GM18508 (cell line): ENCODE measurements around the gene SIPA1L3.

Experiments
- ATAC-seq: cut with Tn5 transposase; IDR thresholded peaks from one replicate; pipeline ENCODE4 v1.9.1; 2021; ENCODE audit warnings: moderate number of reproducible peaks; ENCODE audit not compliant: insufficient read depth, unreplicated experiment

The SIPA1L3 gene

GRCh38 chr19:38203197-38203596 lies 296.2 kb downstream of the SIPA1L3 start:
- no peak for ATAC-seq

DNA sequence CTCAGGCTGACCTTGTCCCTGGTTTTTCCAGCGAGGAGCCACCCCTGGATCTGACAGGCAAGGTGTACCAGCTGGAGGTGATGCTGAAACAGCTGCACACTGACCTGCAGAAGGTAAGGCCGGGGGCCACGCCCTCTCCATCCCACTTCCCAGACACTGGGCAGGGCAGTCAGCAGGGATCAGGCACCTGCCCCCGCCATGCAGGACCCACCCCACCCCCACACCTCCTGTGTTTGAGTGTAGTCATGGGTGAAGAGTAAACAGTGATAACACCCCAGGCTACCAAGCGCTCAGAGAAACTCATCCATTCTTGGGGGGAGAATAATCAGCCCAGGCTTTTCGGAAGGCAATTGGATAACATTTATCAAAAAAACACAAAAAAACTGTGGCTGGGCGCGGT lies 297.1 kb downstream of the SIPA1L3 start:
- ATAC-seq = no peak

GRCh38 chr19:38204728-38205127 lies 297.7 kb downstream of the SIPA1L3 start:
- no peak for ATAC-seq

GRCh38 chr19:38206006-38206745 lies 299.2 kb downstream of the SIPA1L3 start:
- no peak for ATAC-seq

GRCh38 chr19:38206928-38207327 lies 299.9 kb downstream of the SIPA1L3 start:
- ATAC-seq = no peak

- no peak for ATAC-seq
These were observed 300.5 kb downstream of the SIPA1L3 start for GRCh38 chr19:38207543-38207942.

DNA sequence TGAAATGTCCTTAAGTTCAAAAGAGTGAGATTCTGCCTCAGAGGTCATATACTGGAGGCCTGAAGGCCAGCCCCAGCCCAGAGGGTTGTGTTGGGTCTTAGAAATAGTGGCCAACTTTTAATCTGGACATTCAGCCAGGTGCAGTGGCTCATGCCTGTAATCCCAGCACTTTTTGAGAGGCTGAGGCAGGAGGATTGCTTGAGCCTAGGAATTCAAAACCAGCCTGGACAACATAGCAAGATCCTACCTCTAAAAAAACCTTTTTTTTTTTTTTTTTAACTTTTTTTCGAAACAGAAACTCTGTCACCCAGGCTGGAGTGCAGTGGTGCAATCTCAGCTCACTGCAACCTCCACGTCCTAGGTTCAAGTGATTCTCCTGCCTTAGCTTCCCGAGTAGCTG lies 301.6 kb downstream of the SIPA1L3 start:
- ATAC-seq = no peak

DNA sequence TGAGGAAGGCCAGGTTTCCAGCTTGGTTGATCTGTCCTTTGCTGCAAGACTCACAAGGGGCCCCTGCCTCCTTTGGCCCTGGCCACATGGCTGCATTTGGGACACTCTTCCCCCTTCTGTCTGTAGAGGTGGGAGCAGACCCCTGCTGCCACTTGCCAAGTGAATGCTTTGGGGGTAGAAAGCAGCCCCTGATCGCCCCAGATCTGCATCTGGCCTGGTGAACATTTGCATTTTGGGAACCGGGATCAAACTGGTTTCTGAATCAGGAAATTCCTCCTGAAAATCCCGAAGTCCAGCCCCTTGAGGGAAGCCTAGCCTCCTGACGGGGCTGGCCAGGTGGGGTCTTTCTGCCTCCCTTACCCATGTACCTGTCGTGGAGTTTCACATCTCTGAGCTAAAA lies 302.1 kb downstream of the SIPA1L3 start:
- no peak for ATAC-seq

- ATAC-seq = no peak
These were observed 302.9 kb downstream of the SIPA1L3 start for GRCh38 chr19:38209671-38210457.

- no peak for ATAC-seq
These were observed 303.5 kb downstream of the SIPA1L3 start for GRCh38 chr19:38210458-38210987.

DNA sequence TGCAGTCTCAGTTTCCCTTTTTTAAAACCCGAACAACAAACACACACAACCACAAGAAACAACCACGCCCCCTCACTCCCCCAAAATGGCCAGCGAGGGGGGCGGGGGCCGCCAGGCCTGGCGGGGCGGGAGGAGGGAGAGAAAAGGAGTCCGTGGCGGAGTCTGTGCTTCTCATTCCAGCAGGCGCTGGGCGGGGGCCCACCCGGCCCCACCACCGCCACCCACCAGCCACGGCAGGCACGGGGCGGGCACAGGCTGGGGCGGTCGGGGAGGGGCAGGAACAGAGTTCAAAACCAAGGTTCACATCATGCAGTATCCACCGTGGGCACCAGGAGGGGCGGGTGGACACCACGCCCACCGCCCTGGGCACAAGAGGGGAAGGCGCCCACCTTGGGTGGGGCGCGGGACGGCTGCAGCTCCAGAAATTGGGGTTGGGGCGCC lies 304.2 kb downstream of the SIPA1L3 start:
- no peak for ATAC-seq

DNA sequence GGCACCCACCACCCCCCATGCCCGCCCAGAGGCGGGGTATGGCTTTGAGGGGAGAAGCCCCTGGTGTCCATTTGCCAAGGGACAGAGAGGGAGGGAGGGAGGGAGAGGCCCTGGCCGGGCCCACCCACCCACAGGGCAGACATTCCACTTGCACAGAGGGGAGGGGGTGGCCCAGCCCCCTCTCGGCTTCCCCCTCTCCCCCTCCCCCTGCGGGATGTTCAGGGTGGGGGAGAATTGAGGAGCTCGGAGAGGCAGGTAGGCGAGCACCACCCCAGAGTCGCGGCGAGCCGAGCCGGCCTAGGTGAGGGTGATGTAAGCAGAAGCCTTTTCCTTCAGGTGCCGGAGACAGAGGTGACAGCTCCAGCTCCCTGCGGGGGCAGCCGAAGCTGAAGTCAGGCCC lies 304.8 kb downstream of the SIPA1L3 start:
- no peak for ATAC-seq

DNA sequence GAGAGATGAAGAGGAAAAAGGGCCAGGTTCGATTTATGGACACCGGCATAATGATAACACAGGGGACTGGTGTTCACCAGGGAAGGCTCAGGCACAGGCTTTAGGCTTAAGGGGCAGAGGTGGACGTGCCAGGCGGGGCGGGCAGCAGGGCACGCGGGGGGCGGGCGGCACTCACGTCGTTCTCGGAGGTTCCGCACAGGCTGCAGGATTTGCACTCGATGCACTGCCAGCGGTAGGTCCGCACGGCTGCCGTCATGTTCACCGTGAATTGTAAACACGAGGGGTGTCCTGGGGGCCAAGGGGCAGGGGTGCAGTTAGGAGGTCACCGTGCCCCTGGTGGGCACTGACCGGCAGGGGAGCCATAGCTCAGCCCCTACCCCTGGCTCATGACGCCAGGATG lies 306.5 kb downstream of the SIPA1L3 start:
- ATAC-seq = no peak

- no peak for ATAC-seq
These were observed 307.1 kb downstream of the SIPA1L3 start for GRCh38 chr19:38213911-38214625.

DNA sequence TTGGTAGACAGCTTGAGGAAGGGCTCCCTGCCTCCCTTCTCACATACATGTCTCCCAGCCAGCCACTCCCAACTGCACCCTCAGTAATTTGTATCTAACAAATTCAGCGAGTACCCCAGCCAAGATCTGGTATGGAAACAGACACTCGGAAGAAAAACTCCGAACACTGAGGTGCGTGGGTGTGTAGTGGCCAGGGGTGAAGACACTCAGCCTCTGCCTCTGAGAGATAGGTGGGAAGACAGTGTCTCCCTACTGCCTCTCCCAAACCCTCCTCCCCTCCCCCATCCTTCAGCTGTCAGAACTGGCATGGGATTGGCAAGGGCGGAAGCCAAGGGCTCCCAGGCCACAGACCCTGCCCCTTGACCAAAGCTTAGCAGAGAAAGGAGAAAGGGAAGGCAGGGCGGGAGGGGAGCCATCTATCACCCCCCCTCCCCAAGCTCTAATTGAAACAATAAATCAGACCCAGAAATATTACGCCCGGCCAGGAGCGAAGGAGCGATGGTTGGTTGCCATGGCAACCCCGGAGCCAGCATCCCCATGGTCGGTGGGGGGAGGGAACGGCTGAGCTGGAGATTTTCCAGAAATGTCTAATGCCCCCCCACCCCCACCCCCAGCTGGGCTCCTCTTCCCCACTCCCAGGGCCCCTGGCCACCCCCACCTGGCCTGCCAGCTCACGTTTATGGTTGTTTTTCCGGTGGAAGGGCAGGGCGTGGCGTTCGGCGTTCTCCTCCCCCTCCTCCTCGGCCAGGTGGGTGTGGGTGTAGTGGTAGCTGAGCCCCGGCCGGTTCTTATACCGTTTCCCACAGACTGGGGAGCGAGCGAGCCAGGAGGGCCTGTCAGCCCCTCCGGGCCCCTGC lies 310.0 kb downstream of the SIPA1L3 start:
- no peak for ATAC-seq

GRCh38 chr19:38218204-38218603 lies 311.2 kb downstream of the SIPA1L3 start:
- no peak for ATAC-seq

- ATAC-seq = no peak
These were observed 312.2 kb downstream of the SIPA1L3 start for GRCh38 chr19:38219221-38219620.

GRCh38 chr19:38221421-38221820 lies 314.4 kb downstream of the SIPA1L3 start:
- ATAC-seq = no peak

GRCh38 chr19:38221919-38222830 lies 315.2 kb downstream of the SIPA1L3 start:
- ATAC-seq = no peak
